Ramos (cell line): ENCODE data around the gene BCL2L13.

Experiments
- in situ Hi-C: fragments of 300-500 bp; cut with MboI; formaldehyde crosslinking; loops from one replicate; pipeline ENCODE4 v1.14.3; 2022; ENCODE audit warnings: low sequenced_read_pairs; ENCODE audit not compliant: unreplicated experiment

The BCL2L13 gene, protein sequence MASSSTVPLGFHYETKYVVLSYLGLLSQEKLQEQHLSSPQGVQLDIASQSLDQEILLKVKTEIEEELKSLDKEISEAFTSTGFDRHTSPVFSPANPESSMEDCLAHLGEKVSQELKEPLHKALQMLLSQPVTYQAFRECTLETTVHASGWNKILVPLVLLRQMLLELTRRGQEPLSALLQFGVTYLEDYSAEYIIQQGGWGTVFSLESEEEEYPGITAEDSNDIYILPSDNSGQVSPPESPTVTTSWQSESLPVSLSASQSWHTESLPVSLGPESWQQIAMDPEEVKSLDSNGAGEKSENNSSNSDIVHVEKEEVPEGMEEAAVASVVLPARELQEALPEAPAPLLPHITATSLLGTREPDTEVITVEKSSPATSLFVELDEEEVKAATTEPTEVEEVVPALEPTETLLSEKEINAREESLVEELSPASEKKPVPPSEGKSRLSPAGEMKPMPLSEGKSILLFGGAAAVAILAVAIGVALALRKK

GRCh38 chr22:17638432-17639246 lies at the start of gene BCL2L13:
BCL2L13 (plus strand) TSS chr22:17638757; CDS start chr22:17655712, 16,955 bp downstream.
- in situ Hi-C loops, result no loop called here

DNA sequence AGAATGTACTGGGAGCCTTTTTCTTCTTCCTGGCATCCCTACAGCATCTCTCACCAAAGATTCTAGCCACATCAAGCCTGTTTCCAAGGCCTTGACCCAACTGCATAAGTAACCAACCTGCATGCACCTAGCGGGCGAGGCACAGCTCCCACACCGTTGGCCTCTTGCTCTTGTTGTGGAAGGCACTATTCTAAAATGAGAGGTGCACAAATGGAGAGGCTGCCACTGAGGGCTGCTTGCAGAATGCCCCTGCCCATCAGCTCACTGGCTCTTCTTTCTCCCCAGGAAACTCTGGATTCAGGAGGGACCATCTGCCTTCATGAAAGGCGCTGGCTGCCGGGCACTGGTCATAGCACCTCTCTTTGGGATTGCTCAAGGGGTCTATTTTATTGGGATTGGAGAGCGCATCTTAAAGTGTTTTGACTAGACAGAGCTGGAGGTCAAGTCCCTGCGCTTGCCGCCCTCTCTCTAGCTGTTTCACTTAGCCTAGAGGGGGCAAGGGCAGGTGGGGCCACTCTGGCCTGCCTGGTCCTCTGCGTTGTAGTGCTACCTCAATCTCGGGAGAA lies 48.7 kb upstream of the BCL2L13 start:
- in situ Hi-C loops, result no loop called here

GRCh38 chr22:17590586-17590985 lies 48.0 kb upstream of the BCL2L13 start:
- in situ Hi-C loops, result no loop called here

DNA sequence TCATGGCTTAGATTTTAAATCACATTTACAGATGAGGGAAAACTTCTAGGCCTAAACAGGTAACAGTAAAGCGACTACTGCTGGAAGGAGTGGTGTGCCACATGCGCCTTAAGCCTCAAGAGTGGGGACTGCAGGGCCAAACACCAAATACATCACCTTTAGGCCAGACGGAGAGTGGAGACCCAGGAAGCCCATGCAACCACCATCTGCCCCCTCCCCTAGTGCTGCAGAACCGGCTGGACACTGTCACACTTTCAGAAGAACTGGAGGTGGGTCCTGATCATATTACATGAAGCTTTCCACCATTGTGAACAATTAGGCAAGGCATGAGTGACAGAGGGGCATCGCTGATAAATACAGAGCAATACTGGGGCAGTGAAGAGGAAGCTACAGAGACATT lies 46.4 kb upstream of the BCL2L13 start:
- in situ Hi-C loops, result no loop called here

GRCh38 chr22:17596226-17596625 lies 42.3 kb upstream of the BCL2L13 start:
- in situ Hi-C loops, result no loop called here

- in situ Hi-C loops, result no loop called here
Observed at GRCh38 chr22:17597217-17597616, 41.3 kb upstream of the BCL2L13 start.

- in situ Hi-C loops, result no loop called here
Observed at GRCh38 chr22:17598318-17598717, 40.2 kb upstream of the BCL2L13 start.

GRCh38 chr22:17601031-17601430 lies 37.5 kb upstream of the BCL2L13 start:
- in situ Hi-C loops, result no loop called here

GRCh38 chr22:17603668-17604067 lies 34.9 kb upstream of the BCL2L13 start:
- in situ Hi-C loops, result no loop called here

GRCh38 chr22:17606496-17606895 lies 32.1 kb upstream of the BCL2L13 start:
- in situ Hi-C loops, result no loop called here

- in situ Hi-C loops, result no loop called here
Observed at GRCh38 chr22:17607891-17608521, 30.6 kb upstream of the BCL2L13 start.

- in situ Hi-C loops, result no loop called here
Observed at GRCh38 chr22:17612057-17612456, 26.5 kb upstream of the BCL2L13 start.

GRCh38 chr22:17613280-17613679 lies 25.3 kb upstream of the BCL2L13 start:
- in situ Hi-C loops, result no loop called here

DNA sequence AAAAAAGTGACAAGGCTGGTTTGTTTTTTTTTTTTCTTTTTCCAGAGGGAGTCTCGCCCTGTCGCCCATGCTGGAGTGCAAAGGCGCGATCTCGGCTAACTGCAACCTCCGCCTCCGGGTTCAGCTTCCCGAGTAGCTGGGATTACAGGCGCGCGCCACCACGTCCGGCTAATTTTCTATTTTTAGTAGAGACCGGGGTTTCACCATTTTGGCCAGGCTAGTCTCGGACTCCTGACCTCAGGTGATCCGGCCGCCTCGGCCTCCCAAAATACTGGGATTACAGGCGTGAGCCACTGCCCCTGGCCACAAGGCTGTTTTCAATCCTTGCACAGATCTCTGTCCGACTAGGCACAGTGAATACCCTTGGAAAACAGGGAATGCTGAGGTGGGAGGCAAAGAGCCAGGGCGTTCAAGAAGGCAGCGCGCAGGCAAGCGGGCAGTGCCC lies 10.6 kb upstream of the BCL2L13 start:
- in situ Hi-C loops, result no loop called here

GRCh38 chr22:17628406-17629172 lies 10.0 kb upstream of the BCL2L13 start, which contains the start of gene ATP6V1E1:
ATP6V1E1 (minus strand) TSS chr22:17628749; CDS start chr22:17628635, 114 bp downstream.
- in situ Hi-C loops, result no loop called here

GRCh38 chr22:17629173-17629489 lies 9.4 kb upstream of the BCL2L13 start:
- in situ Hi-C loops, result no loop called here

DNA sequence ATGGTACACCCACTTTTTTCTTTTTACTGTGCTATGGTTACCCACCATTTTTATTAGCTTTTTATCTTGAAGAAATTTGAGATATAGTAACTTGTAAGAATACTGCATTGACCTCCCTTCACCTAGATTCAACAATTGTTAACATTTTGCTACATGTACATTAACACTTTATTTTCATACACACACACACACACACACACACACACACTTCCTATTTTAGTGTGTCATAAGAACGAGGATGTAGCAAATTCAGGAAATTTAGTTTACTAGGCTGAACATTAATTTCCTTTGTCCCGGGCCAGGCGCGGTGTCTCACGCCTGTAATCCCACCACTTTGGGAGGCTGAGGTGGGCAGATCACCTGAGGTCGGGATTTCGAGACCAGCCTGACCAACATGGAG lies 8.9 kb upstream of the BCL2L13 start:
- in situ Hi-C loops, result no loop called here

DNA sequence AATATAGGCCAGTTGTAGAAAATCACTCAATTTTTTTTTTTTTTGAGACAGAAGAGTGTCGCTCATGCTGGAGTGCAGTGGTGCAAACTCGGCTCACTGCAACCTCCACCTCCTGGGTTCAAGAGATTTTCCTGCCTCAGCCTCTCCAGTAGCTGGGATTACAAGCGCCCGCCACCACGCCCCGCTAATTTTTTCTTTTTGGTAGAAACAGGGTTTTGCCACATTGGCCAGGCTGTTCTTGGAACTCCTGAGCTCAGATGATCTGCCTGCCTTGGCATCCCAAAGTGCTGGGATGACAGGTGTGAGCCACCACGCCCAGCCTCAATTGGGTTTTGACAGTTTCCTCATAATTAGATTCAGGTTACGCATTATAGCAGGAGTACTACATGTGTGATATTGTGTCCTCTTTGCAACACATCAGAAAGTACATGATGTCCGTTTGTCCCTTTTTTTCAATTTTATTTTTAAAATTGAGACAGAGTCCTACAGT lies 7.4 kb upstream of the BCL2L13 start:
- in situ Hi-C loops, result no loop called here

GRCh38 chr22:17633217-17633997 lies 5.2 kb upstream of the BCL2L13 start:
- in situ Hi-C loops, result no loop called here
